Measurements from ENCODE around the gene PSMG2. TPM values are rescaled to one million over a fixed set of nuclear protein-coding genes. Genes with fewer than 3 reads are reported as not detected.

PSMG2 gene
- total RNA-seq, 1 donor, result 66.9 TPM

- no peak for DNase-seq (ENCODE audit: low read depth)
- no peak for TF ChIP-seq CTCF (IDR thresholded peaks at IDR 0.05; ENCODE audit: insufficient read depth, low read depth, low read length)
- no peak overlapping the region for H3K4me3 ChIP-seq (ENCODE audit: low read depth, low read length)
Measured at GRCh38 chr18:12765126-12765525, 62.3 kb downstream of the PSMG2 start.

DNA sequence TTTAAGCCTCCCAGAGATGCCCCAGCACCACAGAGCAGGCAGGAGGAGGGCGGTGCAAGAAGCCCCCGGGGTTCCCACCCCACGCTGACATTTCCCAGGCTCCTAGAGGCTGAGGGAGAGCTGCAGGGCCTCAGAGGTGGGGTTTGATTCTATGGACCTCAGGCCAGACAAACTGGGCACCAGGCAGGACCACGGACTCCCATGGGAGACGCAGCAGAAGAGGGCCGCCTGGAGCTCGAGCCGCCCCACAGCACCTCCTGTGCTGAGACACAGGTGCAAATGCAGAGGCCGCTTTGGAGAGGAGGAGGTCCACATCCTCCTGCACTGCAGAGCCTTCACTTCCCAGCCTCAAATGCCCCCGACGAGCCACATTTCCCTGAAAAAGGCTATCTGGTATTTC is 62.7 kb downstream of the PSMG2 start:
- TF ChIP-seq CTCF (IDR thresholded peaks at IDR 0.05; ENCODE audit: insufficient read depth, low read depth, low read length), result no peak

DNA sequence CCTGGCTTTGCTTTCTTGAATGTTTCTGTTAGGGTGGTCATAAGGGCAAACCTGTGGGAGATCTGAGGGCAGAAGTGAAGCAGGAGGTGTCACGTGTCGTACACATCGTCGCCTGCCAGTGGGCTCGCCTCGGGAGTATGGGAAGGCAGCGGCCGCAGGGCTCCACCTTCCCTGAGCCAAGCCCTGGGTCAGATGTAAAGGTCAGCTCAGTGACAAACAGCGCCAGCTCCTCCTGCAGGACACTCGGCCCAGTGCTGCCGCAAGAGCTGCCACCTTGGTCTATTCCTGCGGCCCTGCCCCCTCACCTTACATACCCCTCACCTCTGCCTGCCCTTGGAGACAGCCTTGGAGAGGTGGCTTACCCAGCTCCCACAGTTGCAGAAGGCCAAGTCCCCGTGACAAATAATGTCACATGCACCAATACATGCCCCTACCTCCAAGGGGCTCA is 64.2 kb downstream of the PSMG2 start:
- no peak for TF ChIP-seq CTCF (IDR thresholded peaks at IDR 0.05; ENCODE audit: insufficient read depth, low read depth, low read length)
- H3K4me3 ChIP-seq (ENCODE audit: low read depth, low read length), result no peak overlapping the region
- DNase-seq (ENCODE audit: low read depth), result no peak

More for the DNA sequence above, 62.7 kb downstream of the PSMG2 start:
- DNase-seq (ENCODE audit: low read depth), result no peak
- no peak overlapping the region for H3K4me3 ChIP-seq (ENCODE audit: low read depth, low read length)

DNA sequence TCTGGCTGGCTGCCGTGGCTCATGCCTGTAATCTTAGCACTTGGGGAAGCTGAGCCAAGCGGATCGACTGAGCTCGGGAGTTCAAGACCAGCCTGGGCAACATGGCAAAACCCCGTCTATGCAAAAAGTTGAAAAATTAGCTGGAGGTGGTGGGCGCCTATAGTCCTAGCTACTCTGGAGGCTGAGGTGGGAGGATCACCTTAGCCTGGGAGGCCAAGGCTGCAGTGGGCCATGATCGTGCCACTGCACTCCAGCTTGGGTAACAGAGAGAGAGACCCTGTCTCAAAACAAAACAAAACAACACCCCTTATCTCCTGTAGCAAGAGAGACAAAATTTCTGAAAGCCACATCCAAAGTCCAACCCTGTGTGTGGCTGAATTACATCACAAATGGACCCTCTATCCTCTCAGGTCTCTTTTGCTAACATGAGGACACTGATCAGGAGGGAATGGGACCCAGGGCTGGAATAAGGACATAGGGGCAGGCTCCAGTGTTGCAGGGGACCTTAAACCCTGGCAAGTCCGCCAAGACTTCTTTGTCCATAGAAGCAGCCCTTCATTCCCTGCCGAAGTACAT is 64.8 kb downstream of the PSMG2 start:
- TF ChIP-seq CTCF (IDR thresholded peaks at IDR 0.05; ENCODE audit: insufficient read depth, low read depth, low read length), result no peak
- DNase-seq (ENCODE audit: low read depth), result no peak
- no peak overlapping the region for H3K4me3 ChIP-seq (ENCODE audit: low read depth, low read length)

DNA sequence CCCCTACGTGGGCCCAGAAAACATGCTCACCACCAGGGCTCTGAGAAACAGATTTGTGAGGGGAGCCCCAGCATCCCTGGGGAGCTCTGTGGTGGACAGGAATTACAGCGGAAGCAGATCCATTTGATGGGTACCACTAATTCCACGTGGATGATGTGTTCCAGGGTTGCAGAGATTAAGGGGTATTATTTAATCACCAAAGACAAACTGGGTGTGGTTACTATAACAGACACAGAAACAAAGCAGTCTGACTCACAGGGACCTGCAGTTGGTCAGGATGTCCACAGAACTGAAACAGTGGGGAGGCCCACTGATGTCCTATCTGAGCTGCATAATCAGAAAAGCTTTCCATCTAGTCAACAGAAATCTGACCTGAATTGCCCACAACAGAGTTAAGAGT is 65.8 kb downstream of the PSMG2 start:
- H3K4me3 ChIP-seq (ENCODE audit: low read depth, low read length), result no peak overlapping the region
- peak; percentile 29 for DNase-seq (ENCODE audit: low read depth)
- no peak for TF ChIP-seq CTCF (IDR thresholded peaks at IDR 0.05; ENCODE audit: insufficient read depth, low read depth, low read length)

- TF ChIP-seq CTCF (IDR thresholded peaks at IDR 0.05; ENCODE audit: insufficient read depth, low read depth, low read length), result no peak
- no peak for DNase-seq (ENCODE audit: low read depth)
- H3K4me3 ChIP-seq (ENCODE audit: low read depth, low read length), result no peak overlapping the region
Measured at GRCh38 chr18:12769136-12769535, 66.3 kb downstream of the PSMG2 start.
